Left ventricle myocardium inferior (tissue), 1 donor: Measurements from ENCODE around the gene C10orf90. TPM values are rescaled to one million over a fixed set of nuclear protein-coding genes. Genes with fewer than 3 reads are reported as not detected.

Source experiments
- DNase-seq: peaks from one replicate; pipeline ENCODE4 v3.0.0-alpha.2; 2020
- H3K27ac ChIP-seq: fragments of 200-600 bp; replicated peaks from 2 replicates; pipeline ENCODE4 v1.8.0; 2021
- H3K27me3 ChIP-seq: fragments of 200-600 bp; 2 replicates; pipeline ENCODE4 v1.8.0; 2021; ENCODE audit warnings: low read depth
- H3K36me3 ChIP-seq: fragments of 200-600 bp; 2 replicates; pipeline ENCODE4 v1.8.0; 2021
- H3K4me1 ChIP-seq: fragments of 200-600 bp; 2 replicates; pipeline ENCODE4 v1.8.0; 2021
- H3K4me3 ChIP-seq: fragments of 200-600 bp; 2 replicates; pipeline ENCODE4 v1.8.0; 2021; ENCODE audit warnings: mild to moderate bottlenecking, moderate library complexity
- H3K9me3 ChIP-seq: fragments of 200-600 bp; replicated peaks from 2 replicates; pipeline ENCODE4 v1.8.0; 2021
- CTCF ChIP-seq: fragments of 200-600 bp; IDR thresholded peaks from 2 replicates; pipeline ENCODE4 v1.8.0; 2021; ENCODE audit warnings: antibody characterized with exemption, mild to moderate bottlenecking, borderline replicate concordance
- intact Hi-C: fragments of 100-400 bp; cut with micrococcal nuclease; formaldehyde crosslinking; loops from one replicate; pipeline ENCODE4 v1.11.0; 2022
- total RNA-seq: library from RNA; stranded (reverse); fragmentation: NEBNext Ultra II Directional; extraction: Animal tissue kit (Norgen Biotek cat#: 25700); gene quantifications from one replicate; pipeline ENCODE4 v1.2.1, GENCODE V29; 2021
- donor health status: DM: no; HTN: yes; CAD: no; lungs with severe emphysema.

C10orf90 gene
- total RNA-seq, 1 donor from 2014 or later, result not detected

- TF ChIP-seq CTCF, result no peak
- Histone ChIP-seq H3K27ac (no peak overlapping the region), H3K4me1 (no peaks in the 10 kb centered on the region), H3K9me3 (no peaks in the 10 kb centered on the region), H3K27me3 (peaks cover 17% of the 10 kb centered on the region), H3K4me3 (no peak overlapping the region), H3K36me3 (no peaks in the 10 kb centered on the region)
- no peak for DNase-seq
- intact Hi-C loops, result no loop called here
These were observed 170.3 kb downstream of the C10orf90 start for GRCh38 chr10:126500185-126500584.

- Histone ChIP-seq H3K9me3 (no peaks in the 10 kb centered on the region), H3K36me3 (no peaks in the 10 kb centered on the region), H3K27ac (no peak overlapping the region), H3K4me1 (no peaks in the 10 kb centered on the region), H3K4me3 (no peak overlapping the region), H3K27me3 (peaks cover 12% of the 10 kb centered on the region)
- DNase-seq, result no peak
- TF ChIP-seq CTCF, result no peak
- intact Hi-C loops, result no loop called here
These were observed 170.7 kb downstream of the C10orf90 start for GRCh38 chr10:126499744-126500143.

DNA sequence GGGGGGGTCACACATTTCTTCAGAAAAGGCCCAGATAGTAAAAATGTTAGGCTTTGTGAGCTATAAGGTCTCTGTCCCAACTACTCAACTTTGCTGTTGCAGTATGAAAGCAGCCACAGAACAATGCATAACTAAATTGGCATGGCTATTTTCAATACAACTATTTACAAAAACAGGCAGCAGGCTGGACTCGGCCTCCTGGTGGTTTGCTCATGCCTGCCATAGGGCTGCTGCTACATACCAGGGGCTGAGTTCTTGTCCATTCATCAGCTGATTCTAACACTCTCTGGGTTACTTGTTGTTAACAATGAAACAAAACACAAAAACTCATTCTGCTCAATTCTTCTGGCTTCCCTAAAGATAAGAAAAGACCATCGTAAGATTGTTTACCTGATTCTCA is 172.8 kb downstream of the C10orf90 start:
- Histone ChIP-seq H3K36me3 (no peaks in the 10 kb centered on the region), H3K4me1 (no peaks in the 10 kb centered on the region), H3K4me3 (no peak overlapping the region), H3K27me3 (peaks cover 7% of the 10 kb centered on the region), H3K27ac (no peak overlapping the region), H3K9me3 (no peaks in the 10 kb centered on the region)
- intact Hi-C loops, result no loop called here
- TF ChIP-seq CTCF, result no peak
- no peak for DNase-seq

DNA sequence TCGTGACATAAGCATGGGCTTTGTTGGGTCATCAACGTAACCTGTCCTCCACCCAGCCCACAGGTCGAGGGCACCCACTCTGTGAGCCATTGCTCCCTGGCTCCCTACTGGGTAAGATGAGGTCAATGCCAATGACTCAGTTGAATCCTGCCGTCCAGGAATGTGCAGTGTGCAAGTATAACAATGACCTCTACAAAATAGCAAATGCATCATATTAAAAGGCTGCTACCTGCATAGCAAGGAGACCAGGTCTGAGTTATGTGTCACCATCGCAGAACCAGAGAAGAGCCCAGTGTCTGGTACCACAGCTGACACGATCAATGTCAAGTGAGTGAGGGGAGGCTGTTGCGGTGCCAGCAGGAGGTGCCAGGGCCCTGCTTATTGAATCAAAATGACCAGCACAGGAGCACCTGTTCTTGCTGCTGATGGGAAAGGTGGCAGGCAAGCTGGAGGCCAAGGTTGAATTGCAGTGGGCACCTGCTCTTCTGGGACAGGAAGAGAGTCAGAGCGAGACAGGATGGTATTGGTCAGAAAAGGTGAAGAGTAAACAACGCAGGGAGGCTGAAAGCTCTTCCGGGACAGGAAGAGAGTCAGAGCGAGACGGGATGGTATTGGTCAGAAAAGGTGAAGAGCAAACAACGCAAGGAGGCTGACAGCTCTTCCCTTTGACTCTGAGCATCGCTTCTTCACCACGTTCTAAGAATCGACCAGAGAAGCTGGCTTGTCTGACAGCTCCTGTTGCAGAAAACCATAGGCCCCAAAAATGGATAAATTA is 173.5 kb downstream of the C10orf90 start:
- H3K4me1 ChIP-seq, result no peaks in the 10 kb centered on the region
- no peak overlapping the region for H3K27ac ChIP-seq
- H3K9me3 ChIP-seq, result no peaks in the 10 kb centered on the region
- no peak overlapping the region for H3K4me3 ChIP-seq
- H3K36me3 ChIP-seq, result no peaks in the 10 kb centered on the region
- DNase-seq, result no peak
- TF ChIP-seq CTCF, result no peak
- H3K27me3 ChIP-seq, result peaks cover 7% of the 10 kb centered on the region
- intact Hi-C loops, result no loop called here

- Histone ChIP-seq H3K9me3 (peaks cover 16% of the 10 kb centered on the region), H3K4me3 (no peak overlapping the region), H3K27me3 (peaks cover 6% of the 10 kb centered on the region), H3K36me3 (no peaks in the 10 kb centered on the region), H3K4me1 (no peaks in the 10 kb centered on the region), H3K27ac (no peak overlapping the region)
- DNase-seq, result no peak
- no peak for TF ChIP-seq CTCF
- intact Hi-C loops, result no loop called here
These were observed 179.0 kb downstream of the C10orf90 start for GRCh38 chr10:126491476-126491875.
